Measurements from ENCODE around the gene ZDHHC14.

Gene ZDHHC14

DNA sequence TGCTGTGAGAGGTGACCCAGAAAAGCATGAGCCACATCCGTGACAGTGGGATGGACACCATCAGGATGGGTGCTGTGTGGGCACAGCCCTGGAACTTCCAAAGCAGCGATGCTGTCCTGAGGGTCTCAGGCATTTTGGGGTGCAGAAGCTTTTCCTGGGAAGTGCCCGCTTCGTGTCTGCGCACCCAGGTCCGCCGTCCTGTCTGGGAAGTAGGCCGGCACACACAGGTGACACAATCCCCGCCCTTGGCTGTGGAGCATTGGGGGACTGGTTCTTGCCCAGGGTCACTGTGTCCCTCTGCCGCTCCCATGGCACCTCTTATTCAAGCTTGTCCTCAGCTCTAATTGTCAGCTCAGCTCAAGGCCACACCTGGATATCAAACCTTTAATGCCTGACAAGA lies 112.6 kb downstream of the ZDHHC14 start:
- DNase-seq (ENCODE audit: low read depth), result no peak
- TF ChIP-seq, protein P1, sequence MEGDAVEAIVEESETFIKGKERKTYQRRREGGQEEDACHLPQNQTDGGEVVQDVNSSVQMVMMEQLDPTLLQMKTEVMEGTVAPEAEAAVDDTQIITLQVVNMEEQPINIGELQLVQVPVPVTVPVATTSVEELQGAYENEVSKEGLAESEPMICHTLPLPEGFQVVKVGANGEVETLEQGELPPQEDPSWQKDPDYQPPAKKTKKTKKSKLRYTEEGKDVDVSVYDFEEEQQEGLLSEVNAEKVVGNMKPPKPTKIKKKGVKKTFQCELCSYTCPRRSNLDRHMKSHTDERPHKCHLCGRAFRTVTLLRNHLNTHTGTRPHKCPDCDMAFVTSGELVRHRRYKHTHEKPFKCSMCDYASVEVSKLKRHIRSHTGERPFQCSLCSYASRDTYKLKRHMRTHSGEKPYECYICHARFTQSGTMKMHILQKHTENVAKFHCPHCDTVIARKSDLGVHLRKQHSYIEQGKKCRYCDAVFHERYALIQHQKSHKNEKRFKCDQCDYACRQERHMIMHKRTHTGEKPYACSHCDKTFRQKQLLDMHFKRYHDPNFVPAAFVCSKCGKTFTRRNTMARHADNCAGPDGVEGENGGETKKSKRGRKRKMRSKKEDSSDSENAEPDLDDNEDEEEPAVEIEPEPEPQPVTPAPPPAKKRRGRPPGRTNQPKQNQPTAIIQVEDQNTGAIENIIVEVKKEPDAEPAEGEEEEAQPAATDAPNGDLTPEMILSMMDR (IDR thresholded peaks at IDR 0.05; ENCODE audit: low read depth, low read length), result no peak
- TF ChIP-seq POLR2A (IDR thresholded peaks at IDR 0.05; ENCODE audit: extremely low read depth, insufficient read length) (no peak), MYC (IDR thresholded peaks at IDR 0.05; ENCODE audit: low read depth, low read length) (no peak)
- TF ChIP-seq, protein P2, sequence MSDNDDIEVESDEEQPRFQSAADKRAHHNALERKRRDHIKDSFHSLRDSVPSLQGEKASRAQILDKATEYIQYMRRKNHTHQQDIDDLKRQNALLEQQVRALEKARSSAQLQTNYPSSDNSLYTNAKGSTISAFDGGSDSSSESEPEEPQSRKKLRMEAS (IDR thresholded peaks at IDR 0.05; ENCODE audit: low read depth, low read length), result no peak
- H3K4me3 ChIP-seq (ENCODE audit: low read depth, low read length), result no peak overlapping the region

DNA sequence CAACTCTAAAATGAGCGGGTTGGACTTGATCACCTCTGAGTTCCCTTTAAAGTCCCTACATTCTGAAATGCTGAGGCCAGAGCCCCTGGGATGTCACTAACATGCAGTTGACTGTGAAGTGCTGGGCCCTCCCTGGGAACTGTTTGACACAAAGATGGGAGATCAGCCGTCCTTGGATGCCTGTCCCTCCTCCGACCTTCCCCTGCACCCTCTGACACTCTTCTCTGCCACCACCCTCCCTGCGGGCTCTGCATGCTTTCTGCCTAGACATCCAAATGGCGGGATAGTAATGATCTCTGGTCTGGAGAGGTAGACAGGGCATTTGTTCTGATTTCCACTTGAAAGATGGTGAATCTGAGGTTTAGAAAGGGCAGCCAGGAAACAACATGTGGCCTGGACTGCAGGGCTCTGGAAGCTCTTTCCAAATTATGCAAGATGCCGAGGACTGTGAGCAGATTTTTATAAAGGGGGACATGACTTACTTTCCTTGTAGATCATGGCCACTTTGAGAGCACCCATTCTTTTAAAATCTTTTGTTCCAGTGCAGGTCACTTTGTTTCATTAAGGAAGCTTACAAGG lies 113.2 kb downstream of the ZDHHC14 start:
- no peak for DNase-seq (ENCODE audit: low read depth)
- TF ChIP-seq POLR2A (IDR thresholded peaks at IDR 0.05; ENCODE audit: extremely low read depth, insufficient read length) (no peak), MYC (IDR thresholded peaks at IDR 0.05; ENCODE audit: low read depth, low read length) (no peak)
- TF ChIP-seq, protein P1 (IDR thresholded peaks at IDR 0.05; ENCODE audit: low read depth, low read length), result no peak
- TF ChIP-seq, protein P2 (IDR thresholded peaks at IDR 0.05; ENCODE audit: low read depth, low read length), result no peak
- H3K4me3 ChIP-seq (ENCODE audit: low read depth, low read length), result no peak overlapping the region

DNA sequence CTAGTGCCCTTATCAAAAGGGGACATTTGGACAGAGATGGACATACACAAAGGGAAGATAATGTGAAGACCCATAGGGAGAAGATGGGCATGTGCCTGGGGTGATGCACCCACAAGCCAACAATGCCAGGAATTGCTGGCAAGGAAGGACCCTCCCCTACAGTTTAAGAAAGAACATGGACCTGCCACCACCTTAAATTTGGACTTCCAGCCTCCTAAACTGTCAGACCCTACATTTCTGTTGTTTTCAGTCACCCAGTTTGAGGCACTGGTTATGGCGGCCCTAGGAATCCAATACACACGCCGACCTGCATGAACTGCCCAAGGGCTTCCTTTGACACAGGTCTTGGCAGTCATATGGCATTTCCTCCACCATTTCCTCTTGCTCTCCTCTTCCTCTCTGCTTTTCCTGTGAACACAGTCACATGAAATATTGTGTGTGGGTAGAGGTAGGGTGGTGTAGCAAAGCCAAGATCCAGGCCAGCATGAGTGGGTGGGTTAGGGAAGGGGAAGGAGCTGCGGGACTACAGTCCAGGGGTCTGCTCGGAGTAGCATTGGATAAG lies 115.6 kb downstream of the ZDHHC14 start:
- no peak overlapping the region for H3K4me3 ChIP-seq (ENCODE audit: low read depth, low read length)
- TF ChIP-seq MYC (IDR thresholded peaks at IDR 0.05; ENCODE audit: low read depth, low read length), result no peak
- TF ChIP-seq, protein P1 (IDR thresholded peaks at IDR 0.05; ENCODE audit: low read depth, low read length), result no peak
- TF ChIP-seq, protein P2 (IDR thresholded peaks at IDR 0.05; ENCODE audit: low read depth, low read length), result no peak
- no peak for TF ChIP-seq POLR2A (IDR thresholded peaks at IDR 0.05; ENCODE audit: extremely low read depth, insufficient read length)
- no peak for DNase-seq (ENCODE audit: low read depth)

DNA sequence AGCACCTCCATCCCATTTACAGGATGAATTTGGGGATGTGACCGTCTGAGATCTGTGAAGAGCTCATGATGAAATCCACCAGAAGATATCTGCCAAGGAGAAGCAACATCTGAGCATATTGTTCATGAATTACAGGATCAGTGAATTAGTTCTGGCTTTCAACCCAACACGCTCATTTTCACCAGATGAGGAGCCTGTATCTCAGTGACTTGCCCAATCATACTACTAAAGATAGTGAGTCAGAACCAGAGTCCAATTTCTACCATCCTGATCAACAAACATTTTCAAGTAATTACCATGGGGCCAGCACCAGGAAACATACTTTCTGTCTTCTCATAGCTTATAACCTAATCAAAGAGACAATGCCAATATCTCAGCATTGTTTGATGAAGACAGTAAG lies 116.6 kb downstream of the ZDHHC14 start:
- DNase-seq (ENCODE audit: low read depth), result no peak
- no peak overlapping the region for H3K4me3 ChIP-seq (ENCODE audit: low read depth, low read length)
- no peak for TF ChIP-seq POLR2A (IDR thresholded peaks at IDR 0.05; ENCODE audit: extremely low read depth, insufficient read length)
- TF ChIP-seq, protein P2 (IDR thresholded peaks at IDR 0.05; ENCODE audit: low read depth, low read length), result no peak
- TF ChIP-seq, protein P1 (IDR thresholded peaks at IDR 0.05; ENCODE audit: low read depth, low read length), result no peak
- no peak for TF ChIP-seq MYC (IDR thresholded peaks at IDR 0.05; ENCODE audit: low read depth, low read length)

DNA sequence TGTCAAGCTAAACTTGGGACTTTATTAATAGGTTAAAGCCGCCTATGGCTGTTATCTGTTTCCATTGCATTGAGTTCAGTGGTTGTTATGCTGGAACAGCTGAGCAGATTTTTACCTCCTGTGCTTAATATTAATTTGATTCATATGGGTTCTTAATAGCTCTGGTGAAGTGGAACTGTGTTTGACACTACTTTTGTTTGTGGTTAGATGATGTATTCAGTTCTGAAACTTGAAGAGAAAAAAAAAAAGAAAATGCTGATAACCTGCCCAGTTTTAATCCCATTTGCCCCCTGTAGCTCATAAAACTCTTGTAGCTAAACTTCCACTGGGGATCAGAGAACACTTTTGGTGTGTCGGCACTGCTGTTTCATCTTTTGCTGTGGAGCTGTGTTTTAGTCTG lies 117.8 kb downstream of the ZDHHC14 start:
- TF ChIP-seq MYC (IDR thresholded peaks at IDR 0.05; ENCODE audit: low read depth, low read length) (no peak), POLR2A (IDR thresholded peaks at IDR 0.05; ENCODE audit: extremely low read depth, insufficient read length) (no peak)
- TF ChIP-seq, protein P1 (IDR thresholded peaks at IDR 0.05; ENCODE audit: low read depth, low read length), result no peak
- TF ChIP-seq, protein P2 (IDR thresholded peaks at IDR 0.05; ENCODE audit: low read depth, low read length), result no peak
- no peak for DNase-seq (ENCODE audit: low read depth)
- H3K4me3 ChIP-seq (ENCODE audit: low read depth, low read length), result no peak overlapping the region

Measured in NB4 (cell line).